HG03442 (cell line): ENCODE data around the gene UQCRQ.
A peak's percentile ranks its signal among the peaks of the same experiment; 100 is the strongest.
"Not testable (repeated sequence)": the region's sequence is repeated elsewhere in the genome, so short reads cannot be mapped to it uniquely, and the experiment has no call there.

ENCODE experiments used
- ATAC-seq: cut with Tn5 transposase; IDR thresholded peaks from one replicate; pipeline ENCODE4 v1.9.1; 2021; ENCODE audit warnings: mild to moderate bottlenecking, moderate library complexity; ENCODE audit not compliant: unreplicated experiment

The UQCRQ gene

GRCh38 chr5:132832612-132833011, 33.8 kb upstream of the UQCRQ start:
- ATAC-seq: no peak

- ATAC-seq: no peak
Measured at GRCh38 chr5:132834057-132834456, 32.4 kb upstream of the UQCRQ start.

GRCh38 chr5:132836852-132837251, 29.6 kb upstream of the UQCRQ start:
- ATAC-seq: no peak

- ATAC-seq: no peak
Measured at GRCh38 chr5:132837868-132838267, 28.6 kb upstream of the UQCRQ start.

- ATAC-seq: no peak
Measured at GRCh38 chr5:132838516-132839282, 27.7 kb upstream of the UQCRQ start.

GRCh38 chr5:132839426-132840301, 26.8 kb upstream of the UQCRQ start:
- ATAC-seq: no peak

- ATAC-seq: no peak
Measured at GRCh38 chr5:132840313-132840712, 26.1 kb upstream of the UQCRQ start.

- no peak for ATAC-seq
Measured at GRCh38 chr5:132840896-132841295, 25.5 kb upstream of the UQCRQ start.

GRCh38 chr5:132841305-132841704, 25.1 kb upstream of the UQCRQ start:
- no peak for ATAC-seq

GRCh38 chr5:132848270-132848669, 18.2 kb upstream of the UQCRQ start:
- no peak for ATAC-seq

- ATAC-seq: no peak
Measured at GRCh38 chr5:132849347-132849746, 17.1 kb upstream of the UQCRQ start.

GRCh38 chr5:132850066-132850465, 16.4 kb upstream of the UQCRQ start:
- no peak for ATAC-seq

GRCh38 chr5:132853323-132853722, 13.1 kb upstream of the UQCRQ start:
- ATAC-seq: no peak

- no peak for ATAC-seq
Measured at GRCh38 chr5:132853790-132854189, 12.7 kb upstream of the UQCRQ start.

- ATAC-seq: no peak
Measured at GRCh38 chr5:132854301-132854700, 12.1 kb upstream of the UQCRQ start.

GRCh38 chr5:132854992-132855391, 11.4 kb upstream of the UQCRQ start:
- ATAC-seq: not testable (repeated sequence)

- no peak for ATAC-seq
Measured at GRCh38 chr5:132856011-132856410, 10.4 kb upstream of the UQCRQ start.

- ATAC-seq: no peak
Measured at GRCh38 chr5:132859889-132860437, 6.5 kb upstream of the UQCRQ start.

GRCh38 chr5:132860742-132861141, 5.7 kb upstream of the UQCRQ start:
- ATAC-seq: no peak

GRCh38 chr5:132865668-132866341, 637 bp upstream of the UQCRQ start:
- ATAC-seq: peak; percentile 23

- ATAC-seq: no peak
Measured at GRCh38 chr5:132867046-132867451, 607 bp downstream of the UQCRQ start.
